Progenitor cell of endocrine pancreas (in vitro differentiated cells): ENCODE measurements around the gene ATP2B2. TPM values are rescaled to one million over a fixed set of nuclear protein-coding genes. Genes with fewer than 3 reads are reported as not detected.

Experiments
- DNase-seq: peaks from one replicate; pipeline ENCODE4 v3.0.0; 2021; ENCODE audit warnings: low spot score; ENCODE audit not compliant: unreplicated experiment
- H3K27ac Mint-ChIP-seq: 2 replicates; pipeline ENCODE4 v1.8.0; 2021; ENCODE audit warnings: mild to moderate bottlenecking, moderate library complexity, mixed read lengths
- H3K27me3 Mint-ChIP-seq: 2 replicates; pipeline ENCODE4 v1.8.0; 2021; ENCODE audit warnings: mixed read lengths
- H3K36me3 Mint-ChIP-seq: 2 replicates; pipeline ENCODE4 v1.8.0; 2022; ENCODE audit warnings: mixed read lengths; ENCODE audit not compliant: insufficient read depth
- H3K4me1 Mint-ChIP-seq: 2 replicates; pipeline ENCODE4 v1.8.0; 2021; ENCODE audit warnings: low read depth, mixed read lengths
- H3K4me3 Mint-ChIP-seq: 2 replicates; pipeline ENCODE4 v1.8.0; 2021; ENCODE audit warnings: low read depth, mild to moderate bottlenecking, moderate library complexity, mixed read lengths
- H3K9me3 Mint-ChIP-seq: 2 replicates; pipeline ENCODE4 v1.8.0; 2021; ENCODE audit warnings: low read depth, mixed read lengths
- total RNA-seq: library from RNA; stranded (reverse); gene quantifications from 2 replicates; pipeline ENCODE4 v1.2.1, GENCODE V29; 2021
- TF ChIP-seq, protein P1 (sequence below): fragments of 200-600 bp; sonication (generic); IDR thresholded peaks from one replicate; pipeline ENCODE4 v1.5.0; 2021; ENCODE audit warnings: antibody characterized with exemption, mild to moderate bottlenecking; ENCODE audit not compliant: unreplicated experiment

ATP2B2 gene
- total RNA-seq, 1 donor from 2014 or later = 0.07 TPM

GRCh38 chr3:10480871-10481378 is 24.5 kb downstream of the ATP2B2 start:
- Mint-ChIP-seq H3K4me3 (no peak overlapping the region), H3K36me3 (no peaks in the 10 kb centered on the region), H3K27me3 (no peaks in the 10 kb centered on the region), H3K4me1 (no peaks in the 10 kb centered on the region), H3K27ac (no peak overlapping the region), H3K9me3 (peaks cover 5% of the 10 kb centered on the region)
- TF ChIP-seq, protein P1, sequence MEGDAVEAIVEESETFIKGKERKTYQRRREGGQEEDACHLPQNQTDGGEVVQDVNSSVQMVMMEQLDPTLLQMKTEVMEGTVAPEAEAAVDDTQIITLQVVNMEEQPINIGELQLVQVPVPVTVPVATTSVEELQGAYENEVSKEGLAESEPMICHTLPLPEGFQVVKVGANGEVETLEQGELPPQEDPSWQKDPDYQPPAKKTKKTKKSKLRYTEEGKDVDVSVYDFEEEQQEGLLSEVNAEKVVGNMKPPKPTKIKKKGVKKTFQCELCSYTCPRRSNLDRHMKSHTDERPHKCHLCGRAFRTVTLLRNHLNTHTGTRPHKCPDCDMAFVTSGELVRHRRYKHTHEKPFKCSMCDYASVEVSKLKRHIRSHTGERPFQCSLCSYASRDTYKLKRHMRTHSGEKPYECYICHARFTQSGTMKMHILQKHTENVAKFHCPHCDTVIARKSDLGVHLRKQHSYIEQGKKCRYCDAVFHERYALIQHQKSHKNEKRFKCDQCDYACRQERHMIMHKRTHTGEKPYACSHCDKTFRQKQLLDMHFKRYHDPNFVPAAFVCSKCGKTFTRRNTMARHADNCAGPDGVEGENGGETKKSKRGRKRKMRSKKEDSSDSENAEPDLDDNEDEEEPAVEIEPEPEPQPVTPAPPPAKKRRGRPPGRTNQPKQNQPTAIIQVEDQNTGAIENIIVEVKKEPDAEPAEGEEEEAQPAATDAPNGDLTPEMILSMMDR = no peak
- no peak for DNase-seq

DNA sequence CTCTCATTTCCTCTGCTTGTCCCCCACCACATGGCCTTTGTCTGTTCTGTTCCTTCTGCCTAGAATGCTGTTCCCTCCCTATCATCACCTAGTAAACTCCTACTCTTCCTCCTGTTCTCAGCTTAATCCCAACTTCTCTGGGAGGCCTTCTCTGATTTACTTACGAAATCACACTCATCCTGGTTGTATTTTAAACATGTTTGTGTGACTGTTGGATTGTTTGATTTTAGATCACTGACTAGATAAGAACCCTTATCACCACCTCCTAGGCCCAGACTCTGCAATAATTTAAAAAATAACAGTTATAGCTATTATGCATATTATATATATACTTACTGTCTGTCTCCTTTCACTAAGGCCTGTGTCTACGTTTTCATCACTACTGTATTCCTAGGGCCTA is 26.1 kb downstream of the ATP2B2 start:
- DNase-seq = no peak
- H3K36me3 Mint-ChIP-seq = no peaks in the 10 kb centered on the region
- H3K9me3 Mint-ChIP-seq = peaks cover 5% of the 10 kb centered on the region
- TF ChIP-seq, protein P1 = no peak
- no peak overlapping the region for H3K4me3 Mint-ChIP-seq
- no peaks in the 10 kb centered on the region for H3K4me1 Mint-ChIP-seq
- H3K27ac Mint-ChIP-seq = no peak overlapping the region
- peaks cover 3% of the 10 kb centered on the region for H3K27me3 Mint-ChIP-seq

DNA sequence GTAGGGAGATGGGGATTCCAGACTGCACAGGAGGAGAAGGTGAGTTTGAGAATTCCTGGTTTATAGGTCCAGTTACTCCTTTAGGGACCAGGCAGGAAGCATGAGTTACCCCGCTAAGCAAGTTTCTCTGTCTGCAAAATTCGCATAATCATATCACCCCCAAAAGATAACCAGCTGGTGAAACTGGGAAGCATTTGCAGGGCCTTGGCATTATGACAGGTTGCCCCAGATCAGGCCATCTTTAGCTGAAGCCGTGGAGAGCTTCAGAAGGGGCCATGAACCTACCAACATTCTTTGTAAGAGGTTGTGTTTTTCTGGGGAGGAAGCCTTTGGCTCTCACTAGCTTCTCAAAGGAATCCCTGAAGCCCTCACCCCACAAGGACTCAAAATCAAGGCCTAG is 29.4 kb downstream of the ATP2B2 start:
- Mint-ChIP-seq H3K9me3 (peaks cover 5% of the 10 kb centered on the region), H3K27me3 (peaks cover 15% of the 10 kb centered on the region), H3K36me3 (no peaks in the 10 kb centered on the region), H3K4me3 (no peak overlapping the region), H3K27ac (no peak overlapping the region), H3K4me1 (peaks cover 1% of the 10 kb centered on the region)
- no peak for DNase-seq
- TF ChIP-seq, protein P1 = no peak

GRCh38 chr3:10474847-10475246 is 30.5 kb downstream of the ATP2B2 start:
- H3K27me3 Mint-ChIP-seq = peaks cover 15% of the 10 kb centered on the region
- no peaks in the 10 kb centered on the region for H3K36me3 Mint-ChIP-seq
- no peak overlapping the region for H3K27ac Mint-ChIP-seq
- H3K4me3 Mint-ChIP-seq = no peak overlapping the region
- TF ChIP-seq, protein P1 = no peak
- H3K4me1 Mint-ChIP-seq = peaks cover 1% of the 10 kb centered on the region
- peaks cover 5% of the 10 kb centered on the region for H3K9me3 Mint-ChIP-seq
- DNase-seq = no peak

GRCh38 chr3:10474275-10474646 is 31.1 kb downstream of the ATP2B2 start:
- H3K4me1 Mint-ChIP-seq = peaks cover 4% of the 10 kb centered on the region
- H3K36me3 Mint-ChIP-seq = no peaks in the 10 kb centered on the region
- H3K27ac Mint-ChIP-seq = no peak overlapping the region
- no peak for DNase-seq
- H3K27me3 Mint-ChIP-seq = peaks cover 15% of the 10 kb centered on the region
- peaks cover 5% of the 10 kb centered on the region for H3K9me3 Mint-ChIP-seq
- TF ChIP-seq, protein P1 = no peak
- H3K4me3 Mint-ChIP-seq = no peak overlapping the region
